ENCODE results near the gene CREBL2.
"Not testable (repeated sequence)": the region's sequence is repeated elsewhere in the genome, so short reads cannot be mapped to it uniquely, and the experiment has no call there.

The CREBL2 gene

GRCh38 chr12:12613344-12613743 lies 1.7 kb downstream of the CREBL2 start:
- no peak for TF ChIP-seq CTCF (IDR thresholded peaks at IDR 0.05)
- Histone ChIP-seq H2AFZ (no peak overlapping the region), H3K4me3 (ENCODE audit: low read depth, low read length) (no peak overlapping the region), H3K27ac (peak overlapping the region; percentile 3), H3K9ac (no peak overlapping the region), H3K4me2 (ENCODE audit: low read length) (peak overlapping the region; percentile 24), H3K9me3 (ENCODE audit: control insufficient read depth, low read length) (no peaks in the 10 kb centered on the region), H3K4me1 (no peaks in the 10 kb centered on the region), H3K36me3 (ENCODE audit: control insufficient read depth, insufficient read depth, low read length) (no peaks in the 10 kb centered on the region), H3K79me2 (peaks cover 24% of the 10 kb centered on the region), H3K27me3 (ENCODE audit: control insufficient read depth, insufficient read depth, low read length) (no peaks in the 10 kb centered on the region)

- peaks cover 27% of the 10 kb centered on the region for H3K79me2 ChIP-seq
- no peaks in the 10 kb centered on the region for H3K9me3 ChIP-seq (ENCODE audit: control insufficient read depth, low read length)
- no peaks in the 10 kb centered on the region for H3K27me3 ChIP-seq (ENCODE audit: control insufficient read depth, insufficient read depth, low read length)
- no peak overlapping the region for H3K4me3 ChIP-seq (ENCODE audit: low read depth, low read length)
- no peak overlapping the region for H3K4me2 ChIP-seq (ENCODE audit: low read length)
- no peak overlapping the region for H3K9ac ChIP-seq
- no peak overlapping the region for H3K27ac ChIP-seq
- no peaks in the 10 kb centered on the region for H3K36me3 ChIP-seq (ENCODE audit: control insufficient read depth, insufficient read depth, low read length)
- H2AFZ ChIP-seq, result no peak overlapping the region
- no peak for TF ChIP-seq CTCF (IDR thresholded peaks at IDR 0.05)
- no peaks in the 10 kb centered on the region for H3K4me1 ChIP-seq
Measured at GRCh38 chr12:12614342-12614741, 2.7 kb downstream of the CREBL2 start.

GRCh38 chr12:12616512-12617310 lies 5.0 kb downstream of the CREBL2 start:
- no peaks in the 10 kb centered on the region for H3K36me3 ChIP-seq (ENCODE audit: control insufficient read depth, insufficient read depth, low read length)
- H3K4me3 ChIP-seq (ENCODE audit: low read depth, low read length), result no peak overlapping the region
- peaks cover 42% of the 10 kb centered on the region for H3K79me2 ChIP-seq
- TF ChIP-seq CTCF (IDR thresholded peaks at IDR 0.05), result no peak
- H3K4me2 ChIP-seq (ENCODE audit: low read length), result no peak overlapping the region
- H3K9ac ChIP-seq, result no peak overlapping the region
- H2AFZ ChIP-seq, result no peak overlapping the region
- H3K27ac ChIP-seq, result no peak overlapping the region
- H3K9me3 ChIP-seq (ENCODE audit: control insufficient read depth, low read length), result no peaks in the 10 kb centered on the region
- no peaks in the 10 kb centered on the region for H3K27me3 ChIP-seq (ENCODE audit: control insufficient read depth, insufficient read depth, low read length)
- peaks cover 2% of the 10 kb centered on the region for H3K4me1 ChIP-seq

- H3K27me3 ChIP-seq (ENCODE audit: control insufficient read depth, insufficient read depth, low read length); H3K9me3 ChIP-seq (ENCODE audit: control insufficient read depth, low read length); H3K9ac ChIP-seq; H3K4me2 ChIP-seq (ENCODE audit: low read length); H3K4me3 ChIP-seq (ENCODE audit: low read depth, low read length); H3K27ac ChIP-seq; H3K36me3 ChIP-seq (ENCODE audit: control insufficient read depth, insufficient read depth, low read length); H2AFZ ChIP-seq: not testable (repeated sequence)
- Histone ChIP-seq H3K79me2 (peaks cover 42% of the 10 kb centered on the region), H3K4me1 (peaks cover 11% of the 10 kb centered on the region)
Measured at GRCh38 chr12:12618064-12618463, 6.4 kb downstream of the CREBL2 start.

- Histone ChIP-seq H3K9me3 (ENCODE audit: control insufficient read depth, low read length) (no peaks in the 10 kb centered on the region), H3K27me3 (ENCODE audit: control insufficient read depth, insufficient read depth, low read length) (no peaks in the 10 kb centered on the region), H2AFZ (no peak overlapping the region), H3K4me2 (ENCODE audit: low read length) (no peak overlapping the region), H3K9ac (no peak overlapping the region), H3K36me3 (ENCODE audit: control insufficient read depth, insufficient read depth, low read length) (no peaks in the 10 kb centered on the region), H3K27ac (no peak overlapping the region), H3K4me3 (ENCODE audit: low read depth, low read length) (no peak overlapping the region), H3K4me1 (peaks cover 11% of the 10 kb centered on the region), H3K79me2 (peaks cover 40% of the 10 kb centered on the region)
- TF ChIP-seq CTCF (IDR thresholded peaks at IDR 0.05), result no peak
Measured at GRCh38 chr12:12620730-12621315, 9.1 kb downstream of the CREBL2 start.
